Measurements from ENCODE around the gene WBP2.

DNA sequence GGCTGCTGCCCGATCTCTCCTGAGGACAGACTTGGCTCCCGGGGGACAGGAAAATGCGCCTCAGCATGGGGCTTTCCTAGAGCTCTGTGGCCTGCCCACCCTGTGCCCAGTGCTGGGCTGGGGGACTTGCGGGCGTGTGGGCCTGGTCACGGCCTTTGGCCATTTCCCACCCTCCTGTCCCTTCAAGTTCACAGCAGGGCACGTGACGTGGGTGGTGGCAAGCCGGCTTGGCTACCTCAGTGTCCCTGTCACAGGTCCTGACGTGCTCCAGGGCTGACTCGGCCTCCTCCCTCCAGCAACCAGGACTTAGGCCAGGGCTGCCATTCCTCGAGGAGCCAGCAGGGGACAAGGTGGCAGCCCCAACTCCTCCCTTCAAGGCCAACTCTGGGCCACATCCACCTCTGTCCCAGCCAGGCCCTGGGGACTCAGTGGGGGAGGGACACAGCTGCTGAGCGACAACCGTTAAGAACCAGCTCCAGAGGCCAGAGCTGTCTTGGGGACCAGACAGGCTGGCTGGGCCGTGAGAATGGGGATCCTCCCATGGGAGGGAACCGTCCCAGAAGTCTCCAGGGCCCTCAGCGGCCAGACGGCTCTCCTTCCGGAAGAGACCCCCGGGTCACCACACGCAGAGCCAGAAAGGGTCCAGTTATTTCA, 9.9 kb downstream of the WBP2 start:
- TF ChIP-seq CTCF (IDR thresholded peaks at IDR 0.05) (peak; percentile 80 to 99 (median 87)), POLR2A (IDR thresholded peaks at IDR 0.05) (peak; percentile 42)

Measured in transverse colon (tissue), 3 donors.